Stimulated activated CD8-positive, alpha-beta memory T cell treated with anti-CD3 and anti-CD28 coated beads, Interleukin-4, amount 100 ng/mL, for 1 hour (primary cell): ENCODE measurements around the gene ANO6.
A peak's percentile ranks its signal among the peaks of the same experiment; 100 is the strongest.
"Not testable (repeated sequence)": the region's sequence is repeated elsewhere in the genome, so short reads cannot be mapped to it uniquely, and the experiment has no call there.

Source experiments
- DNase-seq, 2 donors: peaks; one replicate each; pipeline ENCODE4 v3.0.0-alpha.2; 2020; ENCODE audit warnings: low read depth in 2 of 2, low spot score in 1 of 2

Gene ANO6

DNA sequence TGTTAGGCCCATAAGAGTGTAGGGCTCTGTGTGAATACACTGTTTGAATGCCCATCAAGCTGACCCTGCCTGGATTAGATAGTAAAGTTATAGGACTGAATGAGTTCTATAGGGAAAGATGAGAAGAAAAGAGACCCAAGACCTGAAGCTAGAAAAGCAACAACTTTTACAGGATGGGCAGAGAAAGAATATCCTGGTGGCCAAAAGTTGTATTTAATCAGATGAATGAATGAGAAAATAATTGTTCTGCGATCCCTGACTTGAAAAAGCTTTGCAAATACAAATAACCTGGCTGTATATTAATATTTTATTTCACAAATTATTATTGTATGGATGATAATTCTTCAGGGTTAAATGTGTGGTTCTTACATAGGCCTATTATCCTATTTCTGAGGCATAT, 2.8 kb upstream of the ANO6 start:
- no peak for DNase-seq

GRCh38 chr12:45214071-45214470, 1.8 kb upstream of the ANO6 start:
- DNase-seq = no peak

DNA sequence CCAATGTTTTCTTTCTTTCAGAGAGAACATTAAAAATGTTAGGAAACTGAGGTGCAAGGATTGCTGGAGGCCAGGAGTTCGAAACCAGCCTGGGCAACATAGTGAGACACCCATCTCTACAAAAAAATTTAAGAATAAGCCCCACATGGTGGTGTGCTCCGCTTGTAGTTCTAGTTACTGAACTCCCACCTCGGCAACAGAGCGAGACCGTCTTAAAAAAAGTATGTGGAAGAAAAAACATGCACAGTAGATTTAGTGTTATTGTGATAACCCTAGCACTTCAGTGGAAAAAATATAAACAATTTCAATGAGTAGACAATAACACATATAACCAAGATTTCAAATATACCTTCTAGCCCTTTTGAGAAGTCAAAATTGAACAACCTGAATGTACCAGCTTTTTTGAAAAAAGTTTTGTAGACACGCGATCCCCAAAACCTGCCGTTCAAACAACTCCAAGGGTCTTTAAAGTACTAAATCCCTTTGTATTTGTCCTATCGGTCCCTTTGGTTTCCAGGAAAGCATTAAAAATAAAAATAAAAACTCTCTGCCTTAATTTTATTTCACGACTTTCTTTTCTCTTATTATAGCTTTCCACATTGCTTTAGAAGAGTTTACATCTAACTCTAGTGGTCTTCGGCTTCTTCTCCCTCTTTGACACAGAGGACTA, 1.0 kb upstream of the ANO6 start:
- no peak for DNase-seq

DNA sequence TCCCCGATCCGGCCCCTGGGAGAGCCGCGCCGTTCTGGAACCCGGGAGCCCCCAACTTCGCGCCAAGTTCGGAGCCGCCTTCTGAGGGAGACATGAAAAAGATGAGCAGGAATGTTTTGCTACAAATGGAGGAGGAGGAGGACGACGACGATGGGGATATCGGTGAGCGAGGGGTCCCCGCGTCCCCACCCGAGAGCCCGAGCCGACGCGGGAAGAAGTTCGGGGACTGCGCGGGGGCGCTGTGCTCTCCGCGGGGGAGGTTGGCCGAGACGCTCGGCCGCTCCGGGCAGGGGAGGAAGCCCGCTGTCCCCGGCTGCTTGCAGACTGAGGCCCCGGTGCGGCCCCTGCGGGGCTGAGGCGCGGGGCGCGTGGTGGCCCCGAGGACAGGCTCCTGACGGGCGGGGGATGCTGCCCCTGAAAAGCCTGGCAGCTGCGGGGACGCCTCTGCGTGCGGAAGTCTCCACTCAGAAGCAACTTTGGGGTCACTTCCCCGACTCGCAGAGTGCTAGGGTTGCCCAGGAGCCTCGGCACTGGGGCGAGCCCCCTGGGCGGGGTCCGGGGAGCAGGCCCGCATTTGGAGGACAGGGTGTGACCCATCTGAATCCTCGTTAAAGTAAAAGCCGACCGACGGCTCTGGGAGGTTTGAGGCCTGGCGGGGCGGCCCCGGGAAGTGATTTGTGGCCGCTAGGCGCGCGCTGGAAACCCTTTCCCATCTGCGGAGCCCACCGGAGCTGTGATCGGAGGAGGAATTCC, 511 bp downstream of the ANO6 start:
- DNase-seq = peak; percentile 9 to 10

- DNase-seq = no peak
These were observed 1.1 kb downstream of the ANO6 start for GRCh38 chr12:45216983-45217485.

GRCh38 chr12:45217846-45218245, 2.0 kb downstream of the ANO6 start:
- no peak for DNase-seq

GRCh38 chr12:45219621-45220020, 3.7 kb downstream of the ANO6 start:
- DNase-seq = no peak

GRCh38 chr12:45220363-45220931, 4.6 kb downstream of the ANO6 start:
- DNase-seq = no peak

DNA sequence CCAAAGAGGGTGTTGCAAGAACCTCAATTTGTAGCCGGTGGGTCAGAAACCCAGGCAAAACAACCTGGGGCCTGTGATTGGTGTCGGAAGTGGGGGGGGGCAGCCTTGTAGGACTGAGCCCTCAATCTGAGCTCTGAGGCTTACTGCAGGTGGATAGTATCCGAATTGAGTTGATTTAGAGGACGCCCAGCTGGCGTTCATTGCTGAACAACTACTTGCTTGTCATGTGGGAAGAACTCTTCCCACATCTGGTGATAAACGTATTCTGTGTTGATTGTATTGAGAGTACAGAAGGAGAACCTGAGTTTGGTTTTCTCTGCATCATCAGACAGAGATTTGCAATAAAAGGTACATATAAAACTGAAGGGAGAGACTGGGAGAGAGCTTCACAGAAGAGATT, 5.1 kb downstream of the ANO6 start:
- DNase-seq = no peak

- no peak for DNase-seq
These were observed 8.0 kb downstream of the ANO6 start for GRCh38 chr12:45223868-45224267.

DNA sequence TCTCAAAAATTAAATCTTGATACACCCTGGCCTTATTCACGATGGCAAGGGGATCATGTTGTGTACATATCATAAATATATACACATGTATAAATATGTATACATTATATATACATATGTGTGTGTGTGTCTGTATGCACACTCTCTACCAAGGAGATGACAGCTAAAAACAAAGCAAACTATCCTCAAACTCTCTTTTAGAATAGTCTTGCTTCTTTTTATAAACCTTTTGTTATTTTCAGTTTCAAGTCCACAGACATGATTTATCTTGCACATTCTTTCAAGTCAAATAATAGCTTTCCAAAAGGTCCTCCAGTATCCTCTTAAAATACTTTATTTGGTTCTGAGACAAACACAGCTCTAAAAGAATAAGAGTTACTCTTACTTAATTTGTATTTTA, 8.4 kb downstream of the ANO6 start:
- no peak for DNase-seq

GRCh38 chr12:45226021-45226420, 10.1 kb downstream of the ANO6 start:
- no peak for DNase-seq

DNA sequence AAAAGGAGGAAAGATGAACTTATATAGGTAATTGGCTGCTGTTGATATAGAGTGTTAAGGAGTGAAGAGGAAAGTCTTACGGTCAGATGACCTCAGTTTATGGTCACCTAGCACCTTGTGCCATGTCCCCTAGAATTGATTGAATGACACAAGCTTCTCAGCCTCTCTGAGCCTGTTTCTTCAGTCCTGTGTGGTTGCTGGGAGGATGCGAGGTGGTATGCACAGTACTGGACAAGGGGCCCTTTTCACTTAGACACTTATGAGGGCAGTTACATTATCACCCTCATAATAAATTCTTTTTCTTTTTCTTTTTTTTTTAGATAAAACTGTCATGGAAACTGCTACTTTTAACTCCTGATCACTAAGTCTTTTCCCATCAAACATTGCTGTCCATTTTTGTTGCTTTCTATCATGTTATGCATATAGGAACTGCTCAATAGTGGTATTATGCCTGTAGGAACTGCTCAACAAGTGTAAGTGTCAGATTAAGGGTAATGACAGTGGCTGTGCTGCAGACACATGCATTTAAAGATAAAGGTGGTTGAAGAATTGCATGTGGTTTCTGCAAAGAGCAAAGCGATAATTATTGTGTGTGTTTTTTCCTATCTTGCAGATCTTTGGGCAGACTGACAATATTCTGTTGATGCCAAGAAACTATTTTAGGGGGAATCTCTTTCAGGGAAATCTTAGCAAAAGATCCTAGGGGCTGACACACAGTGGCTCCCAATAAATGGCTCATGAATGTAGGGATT, 11.6 kb downstream of the ANO6 start:
- DNase-seq = no peak

GRCh38 chr12:45231515-45232145, 15.7 kb downstream of the ANO6 start:
- DNase-seq = no peak

DNA sequence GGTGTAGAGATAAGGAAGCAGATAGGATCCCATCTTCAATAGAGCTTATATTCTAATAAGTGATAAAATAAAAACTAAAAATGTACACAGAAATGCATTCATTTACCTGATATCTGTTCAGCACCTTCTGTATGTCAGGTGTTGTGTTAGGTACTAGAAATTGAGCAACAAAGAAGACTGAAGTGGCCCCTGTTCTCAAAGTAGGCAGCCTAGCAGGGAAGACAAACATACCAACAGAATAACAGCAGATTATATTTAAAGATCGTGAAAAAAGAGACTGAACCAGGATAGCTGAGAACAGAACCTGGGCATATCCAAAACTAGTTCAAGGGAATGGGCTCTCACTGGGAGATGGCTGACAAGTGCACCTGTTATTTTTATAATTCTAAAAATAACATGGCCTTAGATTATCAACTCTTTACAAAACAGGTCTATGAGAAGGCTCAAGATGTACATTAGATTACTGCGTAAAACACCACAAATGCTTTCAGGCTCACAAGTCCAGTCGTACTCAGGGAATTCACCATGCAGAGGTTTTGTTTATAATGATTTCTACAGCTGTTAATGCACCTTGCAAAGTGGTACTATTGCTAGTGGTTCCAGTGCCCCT, 16.4 kb downstream of the ANO6 start:
- no peak for DNase-seq

DNA sequence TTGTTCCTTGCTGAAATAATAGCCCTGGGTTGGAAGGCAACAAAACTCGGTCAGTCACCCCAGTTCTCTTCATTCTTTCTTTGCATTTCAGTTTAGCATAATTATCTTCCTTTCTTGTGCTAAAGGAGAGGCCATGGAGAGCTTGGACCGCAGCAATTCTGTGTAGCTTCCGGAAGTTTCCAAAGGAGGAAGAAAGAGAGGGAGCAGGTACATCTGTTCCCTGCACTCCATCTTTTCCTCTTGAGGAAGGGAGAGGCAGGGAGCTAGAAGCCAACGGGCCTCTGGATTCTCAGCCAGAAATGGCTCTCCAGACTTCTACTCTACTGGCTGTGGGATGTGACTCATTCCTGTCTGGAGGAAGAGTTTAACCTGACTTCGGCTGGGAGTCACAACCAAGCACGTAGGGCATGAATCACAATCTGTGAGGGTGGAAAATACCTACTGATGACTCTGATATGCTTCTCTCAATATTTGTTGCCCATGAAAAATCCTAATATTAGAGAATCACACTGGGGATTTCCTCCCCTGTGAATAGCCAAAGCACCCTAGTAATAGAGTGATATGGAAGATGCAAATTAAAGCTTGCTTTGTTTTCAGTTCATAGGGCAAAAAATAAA, 17.0 kb downstream of the ANO6 start:
- DNase-seq = no peak

GRCh38 chr12:45234139-45234865, 18.4 kb downstream of the ANO6 start:
- no peak for DNase-seq

DNA sequence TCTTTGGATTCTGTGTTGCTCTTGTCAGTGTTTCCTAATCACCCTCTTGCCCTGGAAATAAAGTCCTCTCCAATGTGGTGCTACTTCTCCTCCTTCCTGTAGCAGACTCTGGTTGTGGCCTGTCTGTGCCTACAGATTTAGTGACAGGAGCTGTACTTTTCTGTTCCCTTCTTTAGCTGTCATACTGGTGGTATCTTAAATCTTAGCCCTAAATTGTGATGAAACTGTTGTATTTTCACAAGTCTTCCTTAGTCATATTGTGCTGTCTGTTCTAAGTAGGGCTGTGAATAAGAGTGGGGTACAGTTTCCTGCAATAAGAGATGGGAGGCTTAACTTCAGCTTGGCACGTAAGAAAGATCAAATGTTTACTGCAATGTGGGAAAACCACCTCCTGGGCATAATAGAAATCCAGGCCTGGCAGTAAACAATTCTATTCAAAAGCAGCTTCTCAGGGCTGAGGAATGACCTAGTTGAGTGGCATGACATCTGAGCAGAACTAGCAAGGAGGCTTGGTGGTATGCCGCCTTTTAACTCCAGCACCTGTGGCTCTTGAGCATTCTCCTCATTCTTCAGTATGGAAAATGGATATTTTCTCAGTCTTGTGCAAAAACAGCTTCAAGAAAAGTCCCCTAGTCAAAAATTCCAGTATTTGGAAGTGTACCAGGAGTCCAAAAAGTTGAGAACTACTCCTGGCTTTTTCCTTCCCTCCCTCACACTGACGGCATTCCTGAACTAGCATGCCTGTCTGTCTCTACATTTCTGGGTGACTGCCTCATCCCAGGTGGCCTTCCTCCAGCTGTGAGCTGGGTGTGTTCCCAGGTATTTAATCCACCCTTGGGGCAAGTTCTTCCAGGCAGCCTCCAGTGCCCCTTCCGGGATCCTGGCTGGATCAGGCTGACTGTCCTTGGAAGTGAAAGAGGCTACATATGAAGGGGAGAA, 19.5 kb downstream of the ANO6 start:
- no peak for DNase-seq

DNA sequence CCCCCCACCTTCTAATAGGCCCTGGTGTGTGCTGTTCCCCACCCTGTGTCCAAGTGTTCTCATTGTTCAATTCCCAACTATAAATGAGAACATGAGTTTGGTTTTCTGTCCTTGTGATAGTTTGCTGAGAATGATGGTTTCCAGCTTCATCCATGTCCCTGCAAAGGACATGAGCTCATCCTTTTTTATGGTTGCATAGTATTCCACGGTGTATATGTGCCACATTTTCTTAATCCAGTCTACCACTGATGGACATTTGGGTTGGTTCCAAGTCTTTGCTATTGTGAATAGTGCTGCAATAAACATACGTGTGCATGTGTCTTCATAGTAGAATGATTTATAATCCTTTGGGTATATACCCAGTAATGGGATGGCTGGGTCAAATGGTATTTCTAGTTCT, 20.5 kb downstream of the ANO6 start:
- not testable (repeated sequence) for DNase-seq
